HK-2 (cell line): Measurements from ENCODE around the gene MSRB1.
"Not testable (repeated sequence)": the region's sequence is repeated elsewhere in the genome, so short reads cannot be mapped to it uniquely, and the experiment has no call there.

Experiments
- DNase-seq: peaks from one replicate; pipeline ENCODE4 v3.0.0-alpha.2; 2018; ENCODE audit not compliant: unreplicated experiment

Gene MSRB1

DNA sequence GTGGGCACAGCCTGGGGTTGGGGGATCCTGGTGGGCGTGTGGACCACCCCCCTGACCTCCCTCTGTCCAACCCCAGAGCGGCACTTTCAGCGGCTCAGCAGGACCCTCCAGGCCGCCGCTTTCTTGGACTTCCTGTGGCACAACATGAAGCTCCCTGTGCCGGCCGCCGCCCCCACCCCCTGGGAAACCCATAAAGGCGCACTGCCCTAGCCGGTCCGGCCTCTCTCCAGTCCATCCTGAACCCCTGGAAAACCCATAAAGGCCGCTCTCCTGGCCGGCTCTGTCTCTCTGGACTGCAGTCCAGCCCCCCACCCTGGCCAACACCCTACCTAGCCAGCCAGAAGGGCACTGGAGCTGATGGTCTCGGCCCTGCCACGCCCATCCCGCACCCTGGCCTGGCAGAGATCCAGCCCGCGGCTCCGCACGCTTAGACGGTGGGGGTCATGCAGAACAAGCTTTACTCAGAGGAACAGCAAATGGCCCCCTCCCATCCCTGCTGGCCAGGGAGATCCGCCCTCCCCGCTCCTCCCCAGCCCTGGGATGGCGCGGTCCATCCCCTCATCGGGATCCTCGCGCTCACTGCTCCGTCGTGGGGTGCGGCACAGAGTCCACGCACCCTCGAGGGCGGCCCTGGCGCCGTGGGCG, 35.6 kb upstream of the MSRB1 start:
- DNase-seq, result no peak

DNA sequence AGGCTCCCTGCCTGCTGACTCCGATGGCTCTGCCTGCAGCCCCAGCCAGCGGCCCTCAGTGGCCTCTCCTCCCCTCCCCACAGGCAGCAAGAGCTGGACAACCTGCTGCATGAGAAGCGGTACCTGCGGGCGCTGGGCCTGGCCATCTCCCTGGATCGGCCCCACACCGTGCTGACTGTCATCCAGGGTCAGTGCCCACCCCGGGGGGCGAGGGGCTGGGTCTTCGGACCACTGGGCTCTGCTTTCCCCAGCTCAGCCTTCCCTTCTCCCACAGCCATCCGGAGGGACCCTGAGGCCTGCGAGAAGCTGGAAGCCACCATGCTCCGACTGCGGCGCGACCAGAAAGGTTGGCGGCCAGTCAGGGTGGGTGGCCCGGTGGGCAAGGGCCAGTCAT, 34.9 kb upstream of the MSRB1 start:
- no peak for DNase-seq

DNA sequence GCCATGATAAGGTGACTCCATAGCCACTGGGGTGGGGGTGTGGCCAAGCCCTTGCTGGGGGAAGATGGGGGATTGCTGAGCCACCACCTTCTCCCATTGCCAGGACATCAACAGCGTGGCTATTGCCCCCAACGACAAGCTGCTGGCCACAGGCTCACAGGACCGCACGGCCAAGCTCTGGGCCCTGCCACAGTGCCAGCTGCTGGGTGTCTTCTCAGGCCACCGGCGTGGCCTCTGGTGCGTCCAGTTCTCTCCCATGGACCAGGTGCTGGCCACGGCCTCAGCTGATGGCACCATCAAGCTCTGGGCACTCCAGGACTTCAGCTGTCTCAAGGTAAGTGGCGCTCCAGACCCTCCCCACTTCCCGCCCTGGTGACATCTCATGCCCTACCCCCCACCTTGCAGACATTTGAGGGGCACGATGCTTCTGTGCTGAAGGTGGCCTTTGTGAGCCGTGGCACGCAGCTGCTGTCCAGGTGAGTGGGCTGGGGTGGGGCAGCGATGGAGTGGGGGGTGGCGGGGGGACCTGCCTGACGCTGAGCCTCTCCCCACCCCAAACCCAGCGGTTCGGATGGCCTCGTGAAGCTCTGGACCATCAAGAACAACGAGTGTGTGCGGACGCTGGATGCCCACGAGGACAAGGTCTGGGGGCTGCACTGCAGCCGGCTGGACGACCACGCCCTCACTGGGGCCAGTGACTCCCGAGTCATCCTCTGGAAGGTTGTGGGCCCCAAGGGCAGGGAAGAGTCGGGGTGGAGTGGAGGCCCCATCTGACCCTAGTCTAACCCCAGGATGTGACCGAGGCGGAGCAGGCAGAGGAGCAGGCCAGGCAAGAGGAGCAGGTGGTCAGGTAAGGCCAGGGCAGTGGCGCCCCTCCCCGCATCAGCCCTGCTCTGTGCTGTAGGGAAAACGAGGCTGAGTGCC, 34.2 kb upstream of the MSRB1 start:
- DNase-seq, result no peak

DNA sequence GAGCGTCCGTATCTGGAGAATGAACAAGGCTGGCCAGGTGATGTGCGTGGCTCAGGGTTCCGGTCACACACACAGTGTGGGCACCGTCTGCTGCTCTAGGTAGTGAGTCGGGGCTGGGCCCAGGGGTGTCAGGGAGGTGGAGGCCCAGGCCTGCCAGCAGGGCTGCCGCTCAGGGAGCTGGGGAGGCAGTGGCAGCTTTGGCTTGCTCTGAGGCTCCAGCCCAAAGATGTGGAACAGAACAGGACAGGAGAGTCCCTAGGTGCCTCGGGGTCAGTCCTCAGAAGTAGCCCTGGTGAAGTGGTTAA, 33.2 kb upstream of the MSRB1 start:
- DNase-seq, result no peak

DNA sequence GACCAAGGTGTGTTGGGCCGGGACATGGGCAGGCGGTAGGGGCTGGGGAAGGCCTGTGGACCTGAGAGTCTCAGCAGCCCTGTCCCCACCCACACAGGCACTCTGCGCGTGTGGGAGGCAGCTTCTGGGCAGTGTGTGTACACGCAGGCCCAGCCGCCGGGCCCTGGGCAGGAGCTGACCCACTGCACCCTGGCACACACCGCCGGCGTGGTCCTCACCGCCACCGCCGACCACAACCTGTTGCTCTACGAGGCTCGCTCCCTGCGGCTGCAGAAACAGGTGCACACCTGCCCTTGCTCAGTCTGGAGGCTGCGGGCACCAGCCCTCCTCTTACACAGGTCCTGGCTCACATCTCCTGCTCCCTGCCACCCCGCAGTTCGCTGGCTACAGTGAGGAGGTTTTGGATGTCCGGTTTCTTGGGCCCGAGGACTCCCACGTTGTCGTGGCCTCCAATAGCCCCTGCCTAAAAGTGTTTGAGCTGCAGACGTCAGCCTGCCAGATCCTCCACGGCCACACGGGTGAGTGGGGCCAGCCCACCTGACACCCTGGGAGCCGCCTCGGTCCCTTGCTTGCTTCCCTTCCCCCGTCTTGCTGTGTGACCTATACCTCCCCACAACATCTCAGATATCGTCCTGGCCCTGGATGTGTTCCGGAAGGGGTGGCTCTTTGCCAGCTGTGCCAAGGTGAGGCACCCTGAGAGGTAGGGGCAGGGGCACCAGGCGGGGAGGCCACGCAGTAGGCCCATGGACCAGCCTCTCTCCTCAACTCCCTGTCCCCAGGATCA, 32.6 kb upstream of the MSRB1 start:
- DNase-seq, result no peak

DNA sequence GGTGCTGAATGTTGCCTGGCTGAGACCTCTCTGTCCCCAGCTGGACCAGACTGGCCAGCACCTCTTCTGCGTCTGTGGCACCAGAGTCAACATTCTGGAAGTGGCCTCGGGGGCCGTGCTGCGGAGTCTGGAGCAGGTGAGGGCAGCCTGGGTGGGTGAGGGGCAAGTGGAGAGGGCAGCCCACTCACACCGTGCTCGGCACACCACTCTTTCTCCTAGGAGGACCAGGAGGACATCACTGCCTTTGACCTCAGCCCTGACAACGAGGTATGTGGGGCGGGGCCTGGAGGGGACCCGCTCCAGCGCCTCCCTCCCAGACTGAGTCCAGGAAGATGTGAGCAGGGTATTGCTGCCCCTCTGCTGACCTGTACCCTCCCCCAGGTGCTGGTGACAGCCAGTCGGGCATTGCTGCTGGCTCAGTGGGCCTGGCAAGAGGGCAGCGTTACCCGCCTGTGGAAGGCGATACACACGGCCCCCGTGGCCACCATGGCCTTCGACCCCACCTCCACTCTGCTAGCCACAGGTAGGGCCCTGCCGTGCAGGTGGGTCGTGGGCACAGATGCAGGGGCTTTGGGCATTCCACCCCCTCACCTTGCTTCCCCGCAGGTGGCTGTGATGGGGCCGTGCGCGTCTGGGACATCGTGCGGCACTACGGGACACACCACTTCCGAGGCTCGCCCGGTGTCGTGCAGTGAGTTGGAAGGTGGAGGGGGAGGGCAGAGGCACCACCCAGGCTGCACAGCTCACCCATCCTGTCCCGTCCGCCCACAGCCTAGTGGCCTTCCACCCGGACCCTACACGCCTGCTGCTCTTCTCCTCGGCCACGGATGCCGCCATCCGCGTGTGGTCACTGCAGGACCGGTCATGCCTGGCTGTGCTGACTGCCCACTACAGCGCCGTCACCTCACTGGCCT, 31.4 kb upstream of the MSRB1 start:
- no peak for DNase-seq

DNA sequence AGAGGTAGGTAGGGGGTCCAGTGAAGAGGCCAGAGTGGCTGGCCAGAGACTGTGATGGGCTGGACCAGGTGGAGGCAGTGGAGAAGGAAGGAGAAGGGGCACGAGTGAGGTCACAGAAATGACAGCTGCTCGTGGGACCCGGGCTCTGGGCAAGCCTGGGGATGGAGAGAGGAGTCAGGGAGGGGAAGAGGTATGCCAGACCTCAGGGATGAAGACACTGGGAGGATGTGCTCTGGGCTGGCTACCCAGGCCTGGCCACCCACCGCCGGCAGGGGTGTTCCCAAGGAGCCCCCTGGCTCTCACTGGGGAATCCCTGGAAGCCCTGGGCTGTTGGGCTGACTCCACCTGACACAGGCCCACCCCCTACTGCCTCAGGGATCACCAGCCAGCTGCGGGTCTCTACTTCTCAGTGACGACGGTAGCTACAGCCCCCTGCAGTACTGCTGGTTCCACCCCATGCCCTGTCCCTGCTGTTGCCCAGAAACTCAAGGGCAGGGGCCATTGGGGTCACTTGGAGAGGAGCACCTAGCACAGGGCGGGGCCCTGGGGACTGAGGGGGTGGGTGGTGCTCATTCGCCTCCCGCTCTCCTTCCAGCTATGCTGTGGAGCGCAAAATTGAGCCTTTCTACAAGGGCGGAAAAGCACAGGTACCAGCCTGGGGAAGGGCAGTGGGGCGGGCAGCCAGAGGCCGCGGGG, 30.6 kb upstream of the MSRB1 start:
- no peak for DNase-seq

DNA sequence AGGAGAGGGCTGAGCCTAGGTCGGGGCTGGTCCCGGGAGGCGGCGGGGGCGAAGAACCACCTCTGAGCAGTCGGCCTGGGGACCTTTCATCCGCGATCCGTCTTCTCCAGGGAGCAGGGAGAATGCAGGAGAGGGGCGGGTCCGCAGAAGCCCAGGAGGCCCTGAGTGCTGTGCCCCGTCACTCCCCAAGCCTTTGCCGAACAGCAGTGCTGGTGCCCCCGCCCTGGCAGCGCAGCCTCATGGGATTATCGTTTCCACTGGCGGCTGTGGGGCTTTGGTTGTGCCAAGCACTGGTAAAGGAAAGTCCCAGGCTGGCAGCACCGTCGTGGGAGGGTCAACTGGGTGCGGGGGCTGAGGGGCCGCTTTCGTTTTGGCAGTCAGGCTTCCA, 29.5 kb upstream of the MSRB1 start:
- peak; percentile 32 for DNase-seq

DNA sequence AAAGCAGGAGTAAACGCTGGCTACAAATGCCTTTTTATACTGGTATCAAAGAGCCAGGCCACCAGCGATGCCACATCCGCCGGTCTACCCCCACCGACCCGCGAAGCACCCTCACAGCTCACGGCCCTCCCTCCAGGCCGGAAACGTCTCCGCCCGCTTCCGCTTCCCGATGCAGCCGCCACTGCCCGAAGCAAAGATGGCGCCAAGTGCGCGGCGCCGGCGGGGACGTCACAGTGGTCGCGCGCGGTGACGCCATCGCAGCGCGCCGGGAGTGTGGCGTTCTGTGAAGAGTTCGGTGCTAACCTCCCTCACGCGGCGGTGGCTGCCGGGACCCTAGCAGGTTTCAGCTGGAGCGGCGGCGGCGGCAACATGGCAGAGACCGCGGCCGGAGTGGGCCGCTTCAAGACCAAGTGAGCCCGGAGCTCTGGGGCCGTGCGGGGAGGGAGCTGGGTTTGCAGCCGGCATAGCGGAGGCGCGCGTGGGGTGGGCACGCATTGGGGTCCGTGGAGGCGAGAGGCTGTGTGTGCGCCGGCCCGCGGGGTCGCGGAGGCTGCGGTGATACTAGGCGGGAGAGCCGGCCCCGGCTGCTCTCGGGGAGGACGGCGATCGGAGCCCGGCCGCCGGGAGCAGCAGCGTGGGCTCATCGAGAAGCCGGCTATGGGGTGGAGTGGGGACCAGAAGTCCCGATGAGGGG, 28.9 kb upstream of the MSRB1 start, which contains the start of gene TBL3:
TBL3 (plus strand) TSS at position 258 of the 694 bp plus-strand sequence; CDS start at position 370, 112 bp downstream.
- DNase-seq, result peak; percentile 89

DNA sequence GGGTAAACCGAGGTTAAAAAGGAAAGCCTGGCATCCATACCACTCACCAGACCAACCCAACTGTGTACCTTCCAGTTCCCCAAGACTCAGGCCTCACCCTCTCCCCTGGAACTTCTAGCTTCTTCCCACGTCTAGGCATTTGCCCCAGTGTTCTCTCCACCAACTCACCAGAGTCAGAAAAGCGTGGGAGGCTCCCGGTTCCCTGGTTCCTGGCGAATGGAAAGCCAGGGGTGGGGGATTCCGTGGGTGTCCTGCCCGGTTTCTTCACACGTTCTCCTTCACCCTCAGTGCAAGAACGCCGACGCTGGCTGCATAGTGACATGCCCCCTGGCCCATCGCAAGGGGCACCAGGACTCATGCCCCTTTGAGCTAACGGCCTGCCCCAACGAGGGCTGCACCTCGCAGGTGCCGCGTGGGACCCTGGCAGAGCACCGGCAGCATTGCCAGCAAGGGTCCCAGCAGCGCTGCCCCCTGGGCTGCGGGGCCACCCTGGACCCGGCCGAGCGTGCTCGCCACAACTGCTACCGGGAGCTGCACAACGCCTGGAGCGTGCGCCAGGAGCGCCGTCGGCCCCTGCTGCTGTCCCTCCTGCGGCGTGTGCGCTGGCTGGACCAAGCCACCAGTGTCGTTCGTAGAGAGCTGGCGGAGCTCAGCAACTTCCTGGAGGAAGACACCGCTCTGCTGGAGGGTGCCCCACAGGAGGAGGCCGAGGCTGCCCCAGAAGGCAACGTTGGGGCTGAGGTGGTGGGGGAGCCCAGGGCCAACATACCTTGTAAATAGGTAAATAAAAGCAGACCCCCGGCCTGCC, 25.4 kb upstream of the MSRB1 start:
- DNase-seq, result no peak

DNA sequence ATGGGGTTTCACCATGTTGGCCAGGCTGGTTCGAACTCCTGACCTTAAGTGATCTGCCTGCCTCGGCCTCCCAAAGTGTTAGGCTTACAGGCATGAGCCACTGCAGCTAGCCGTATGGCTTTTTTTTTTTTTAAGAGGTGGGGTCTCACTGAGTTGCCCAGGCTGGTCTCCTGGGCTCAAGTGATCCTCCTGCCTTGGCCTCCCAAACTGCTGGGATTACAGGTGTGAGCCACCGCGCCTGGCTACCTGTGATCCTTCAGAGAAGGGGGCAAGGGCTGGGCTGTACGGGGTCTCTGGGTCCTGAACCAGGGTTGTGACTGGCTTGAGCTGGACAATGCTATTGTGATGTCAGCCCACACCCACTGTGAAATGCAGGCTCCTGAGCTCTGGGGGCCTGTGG, 23.5 kb upstream of the MSRB1 start, which contains the start of gene RNF151:
RNF151 (plus strand) TSS at position 397 of the 400 bp plus-strand sequence. CDS start 26 bp downstream, outside the sequence.
- no peak for DNase-seq

DNA sequence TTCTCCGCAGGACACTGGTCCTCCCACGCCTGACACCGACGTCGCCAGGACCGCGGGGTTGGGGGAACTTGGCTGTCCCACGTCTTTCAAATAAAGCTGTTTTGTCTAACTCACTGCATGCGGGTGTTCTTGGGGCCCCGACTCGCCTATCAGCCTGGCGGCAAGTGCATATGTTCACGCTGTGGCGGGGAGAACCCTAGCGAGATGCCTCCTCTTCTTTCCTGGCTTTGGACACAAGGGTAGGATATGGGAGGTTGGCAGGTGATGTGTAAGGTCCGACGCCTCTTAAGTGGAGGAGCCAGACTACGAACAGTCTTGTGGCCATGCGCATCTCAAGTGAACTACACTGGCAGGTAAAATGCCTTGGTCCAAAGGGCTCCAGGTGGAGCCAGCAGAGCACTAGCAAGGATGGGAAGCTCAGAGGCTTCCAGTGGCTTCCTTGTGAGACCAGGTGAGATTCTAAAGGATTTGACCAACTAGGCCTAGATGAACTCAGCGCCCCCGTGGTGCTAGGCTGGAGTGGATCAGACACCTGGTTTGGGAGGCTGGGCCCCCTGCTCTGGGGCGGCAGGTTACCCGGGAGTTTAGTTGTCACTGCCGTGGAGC, 22.5 kb upstream of the MSRB1 start:
- no peak for DNase-seq

DNA sequence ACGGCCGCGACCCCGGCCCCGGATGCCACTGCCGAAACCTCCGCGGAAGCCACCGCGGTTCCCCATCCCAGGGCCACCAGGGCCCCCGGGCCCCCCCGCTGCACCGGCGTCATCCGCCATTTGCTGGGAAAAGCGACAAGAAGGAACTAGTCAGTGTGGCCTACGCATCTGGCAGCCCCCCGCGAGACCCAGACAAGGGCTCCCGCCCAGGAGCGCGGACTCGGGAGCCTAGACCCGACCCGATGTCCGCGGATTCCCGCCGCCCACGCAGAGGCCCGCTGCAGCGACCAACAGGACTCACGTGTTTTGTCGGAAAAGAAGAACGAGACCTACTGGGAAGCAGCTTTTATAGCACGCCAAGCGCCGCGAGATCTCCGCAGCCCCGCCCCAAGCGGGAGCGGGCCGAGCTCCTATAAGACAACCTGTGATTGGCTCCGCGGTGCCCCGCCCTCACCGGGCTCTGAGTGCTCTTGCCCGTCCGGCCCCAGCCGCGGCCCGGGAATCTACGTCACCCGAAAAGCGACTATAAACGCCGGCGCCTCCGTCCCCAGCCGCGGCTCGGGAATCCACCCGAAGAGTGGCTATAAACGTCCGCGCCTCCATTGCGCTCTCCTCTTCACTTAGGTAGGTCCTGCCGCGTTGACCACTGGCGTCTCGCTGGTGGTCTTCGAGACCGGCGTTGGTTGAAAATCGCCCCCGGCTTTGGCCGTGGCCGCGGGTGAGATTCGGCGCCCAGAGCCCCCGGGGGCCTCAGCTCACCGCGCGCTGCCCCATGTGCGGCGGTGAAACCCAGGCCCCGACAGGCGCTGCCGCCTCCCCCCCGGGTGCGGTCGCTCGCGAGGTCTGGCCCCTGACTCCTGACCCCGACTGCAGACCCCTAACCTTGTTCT, 21.8 kb upstream of the MSRB1 start, which contains the start of gene RPS2:
RPS2 (minus strand) TSS at position 321 of the 890 bp plus-strand sequence; CDS start at position 120, 201 bp downstream.
- peak; percentile 94 for DNase-seq

DNA sequence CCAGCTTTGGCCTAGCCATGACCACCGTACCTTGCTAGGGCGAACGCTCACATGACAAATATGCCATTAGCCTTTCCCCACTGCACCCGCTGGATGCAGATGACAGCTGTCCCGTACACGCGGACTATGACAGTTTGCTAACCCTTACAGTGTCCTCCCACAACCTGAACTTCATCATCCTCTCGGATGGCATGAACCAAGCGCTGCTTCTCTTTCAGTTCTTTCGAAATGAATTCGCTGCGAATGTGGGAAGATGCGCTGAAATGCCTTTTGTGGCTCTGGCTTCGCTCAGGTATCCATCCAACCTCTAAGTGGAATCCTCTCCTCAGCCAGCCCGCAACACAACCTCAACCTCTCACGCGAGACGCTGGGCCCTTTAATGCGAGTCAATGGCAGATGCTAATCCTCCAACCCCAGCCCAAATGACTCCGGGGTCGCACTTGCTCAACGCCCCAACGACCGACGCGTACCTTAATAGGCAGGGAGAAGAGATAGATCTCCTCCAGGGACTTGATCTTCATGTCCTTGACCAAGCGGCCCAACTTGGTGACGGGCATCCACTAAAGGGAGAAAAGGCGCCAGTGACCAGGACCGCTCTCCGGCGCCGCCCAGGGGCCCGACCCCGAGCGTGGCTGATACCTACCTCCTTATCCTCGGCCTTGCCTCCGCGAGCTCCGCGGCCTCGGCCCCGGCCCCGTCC, 21.0 kb upstream of the MSRB1 start:
- DNase-seq, result peak; percentile 11

DNA sequence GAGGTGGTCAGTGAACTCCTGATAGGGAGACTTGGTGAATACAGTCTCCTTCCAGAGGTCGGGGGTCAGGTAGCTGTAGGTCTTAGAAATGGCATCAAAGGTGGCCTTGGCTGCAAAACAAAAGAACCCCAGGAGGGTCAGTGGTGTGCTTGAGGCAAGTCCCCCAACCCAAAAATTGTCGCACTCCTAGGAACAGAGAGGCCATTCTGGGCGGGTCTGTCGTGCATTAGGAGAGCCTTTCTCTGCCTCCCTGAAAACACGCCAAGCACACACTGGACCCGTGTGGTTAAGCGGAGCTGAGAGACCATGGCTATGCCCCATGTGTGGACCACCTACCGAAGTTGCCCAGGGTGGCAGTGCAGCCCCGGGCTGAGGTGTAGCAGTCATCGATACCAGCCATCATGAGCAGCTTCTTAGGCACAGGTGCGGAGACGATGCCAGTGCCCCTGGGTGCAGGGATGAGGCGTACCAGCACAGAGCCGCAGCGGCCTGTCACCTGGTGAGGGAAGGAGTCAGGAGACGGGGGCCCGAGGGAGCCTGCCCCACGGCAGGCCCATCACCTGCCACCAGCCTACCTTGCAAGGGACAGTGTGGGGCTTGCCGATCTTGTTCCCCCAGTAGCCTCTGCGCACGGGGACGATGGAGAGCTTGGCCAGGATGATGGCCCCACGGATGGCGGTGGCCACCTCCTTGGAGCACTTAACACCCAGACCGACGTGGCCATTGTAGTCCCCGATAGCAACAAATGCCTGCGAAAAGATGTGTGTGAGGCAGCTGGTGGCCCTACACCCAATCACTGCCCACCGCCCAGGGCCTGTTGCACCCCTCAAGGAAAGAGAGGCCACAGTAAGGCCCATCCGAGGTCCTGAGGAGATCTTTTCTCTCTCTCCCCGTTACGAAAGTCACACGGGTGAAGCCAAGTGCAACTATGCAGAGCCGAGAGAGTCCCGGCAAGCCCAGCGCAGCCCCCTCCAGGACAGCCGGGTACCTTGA, 19.5 kb upstream of the MSRB1 start:
- not testable (repeated sequence) for DNase-seq

DNA sequence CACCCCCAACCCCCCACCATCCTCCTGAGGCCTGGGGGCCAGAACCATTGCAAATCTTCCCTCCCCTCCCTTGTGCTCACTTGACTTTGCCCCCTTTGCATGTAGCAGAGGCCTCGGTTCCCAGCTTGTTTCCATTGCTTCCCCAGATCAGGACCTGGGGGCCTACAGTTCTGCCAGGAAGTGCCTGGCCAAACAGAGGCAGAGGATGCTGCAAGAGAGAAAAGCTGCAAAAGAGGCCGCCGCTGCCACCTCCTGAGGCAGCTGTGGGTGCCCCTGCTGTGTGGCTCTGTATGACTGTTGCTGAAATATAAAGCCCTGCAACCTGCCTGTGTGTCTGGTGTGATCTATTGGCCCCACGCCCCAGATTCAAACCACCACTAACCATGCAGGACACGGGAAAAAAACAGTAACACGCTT, 18.7 kb upstream of the MSRB1 start:
- DNase-seq, result no peak
